Lower leg skin (tissue), 3 donors: ENCODE results near the gene FAM167B.

Experiments
- POLR2A ChIP-seq, 2 donors: fragments of 450-650 bp; IDR thresholded peaks; one replicate each; pipeline ENCODE4 v1.6.1; 2016 to 2017; ENCODE audit warnings: antibody characterized with exemption in 2 of 2, mild to moderate bottlenecking in 1 of 2, moderate library complexity in 1 of 2
- TF ChIP-seq, protein P1 (sequence below), 3 donors: fragments of 450-650 bp; IDR thresholded peaks; one replicate each; pipeline ENCODE4 v1.5.1; 2016; ENCODE audit warnings: antibody characterized with exemption in 3 of 3, mild to moderate bottlenecking in 3 of 3, moderate library complexity in 2 of 3

DNA sequence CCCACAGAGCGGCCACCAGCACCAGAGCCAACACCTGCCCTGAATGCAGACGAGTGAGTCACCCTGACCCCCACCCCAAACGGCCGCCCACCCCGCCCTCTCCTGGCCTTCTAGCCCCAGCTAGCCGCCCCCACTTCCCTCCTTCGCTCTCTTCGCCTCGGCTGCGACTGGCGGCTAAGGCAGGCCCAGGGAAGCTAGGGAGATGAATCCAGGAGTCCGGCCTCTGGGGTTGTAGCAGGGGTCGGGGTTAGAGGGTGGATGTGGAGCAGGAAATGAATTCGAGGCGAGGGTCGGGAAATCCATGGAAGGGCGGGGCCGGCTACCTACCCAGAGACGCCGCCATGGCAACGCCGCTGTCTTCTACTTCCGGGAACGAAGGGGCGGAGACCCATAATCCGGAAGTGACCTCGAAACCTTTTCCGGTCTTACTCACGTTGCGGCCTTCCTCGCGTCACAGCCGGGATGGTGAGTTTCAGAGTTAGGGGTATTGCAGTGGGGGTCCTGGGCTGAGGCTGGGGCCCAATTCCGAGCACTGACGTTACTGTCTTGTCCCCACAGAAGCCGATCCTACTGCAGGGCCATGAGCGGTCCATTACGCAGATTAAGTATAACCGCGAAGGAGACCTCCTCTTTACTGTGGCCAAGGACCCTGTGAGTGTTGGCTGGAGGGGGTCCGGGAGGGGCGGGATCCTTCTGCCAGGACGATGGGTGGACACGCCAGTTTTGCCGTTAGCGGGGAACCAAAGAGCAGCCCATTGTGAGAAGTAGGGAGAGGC is 24.9 kb upstream of the FAM167B start, which contains the start of the genes EIF3I and TMEM234:
- TF ChIP-seq, protein P1, sequence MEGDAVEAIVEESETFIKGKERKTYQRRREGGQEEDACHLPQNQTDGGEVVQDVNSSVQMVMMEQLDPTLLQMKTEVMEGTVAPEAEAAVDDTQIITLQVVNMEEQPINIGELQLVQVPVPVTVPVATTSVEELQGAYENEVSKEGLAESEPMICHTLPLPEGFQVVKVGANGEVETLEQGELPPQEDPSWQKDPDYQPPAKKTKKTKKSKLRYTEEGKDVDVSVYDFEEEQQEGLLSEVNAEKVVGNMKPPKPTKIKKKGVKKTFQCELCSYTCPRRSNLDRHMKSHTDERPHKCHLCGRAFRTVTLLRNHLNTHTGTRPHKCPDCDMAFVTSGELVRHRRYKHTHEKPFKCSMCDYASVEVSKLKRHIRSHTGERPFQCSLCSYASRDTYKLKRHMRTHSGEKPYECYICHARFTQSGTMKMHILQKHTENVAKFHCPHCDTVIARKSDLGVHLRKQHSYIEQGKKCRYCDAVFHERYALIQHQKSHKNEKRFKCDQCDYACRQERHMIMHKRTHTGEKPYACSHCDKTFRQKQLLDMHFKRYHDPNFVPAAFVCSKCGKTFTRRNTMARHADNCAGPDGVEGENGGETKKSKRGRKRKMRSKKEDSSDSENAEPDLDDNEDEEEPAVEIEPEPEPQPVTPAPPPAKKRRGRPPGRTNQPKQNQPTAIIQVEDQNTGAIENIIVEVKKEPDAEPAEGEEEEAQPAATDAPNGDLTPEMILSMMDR (IDR thresholded peaks at IDR 0.05) = no peak
- TF ChIP-seq POLR2A (IDR thresholded peaks at IDR 0.05) = peak in 1 of 2 donors; percentile 55
